H1 (cell line): ENCODE data around the gene ADCK2. TPM values are rescaled to one million over a fixed set of nuclear protein-coding genes. Genes with fewer than 3 reads are reported as not detected.

Experiments used
- CTCF ChIA-PET: fragments of 300-600 bp; sonication (Branson Sonifier 250); formaldehyde crosslinking; loops from one replicate; lab custom pipeline; 2021; ENCODE audit not compliant: partially characterized antibody; lab: Charles Lee
- POLR2A ChIA-PET: fragments of 300-600 bp; sonication (Branson Sonifier 250); formaldehyde crosslinking; loops from one replicate; lab custom pipeline; 2021; ENCODE audit warnings: inconsistent platforms; ENCODE audit not compliant: partially characterized antibody; lab: Charles Lee
- DNase-seq, 2 experiments: peaks; one replicate each; pipeline versions ENCODE4 v3.0.0 to v3.0.0-alpha.2; 2010 to 2022; ENCODE audit warnings: low spot score in 2 of 2, low read depth in 1 of 2, mixed read lengths in 1 of 2
- FAIRE-seq: peaks from 2 replicates; lab custom pipeline; 2011; peaks lifted over from hg19 to GRCh38; lab: Jason Lieb, UNC
- H2AFZ ChIP-seq: 2 replicates; pipeline ENCODE4 v1.8.1; 2012; ENCODE audit warnings: low read length, inconsistent platforms
- H2AK5ac ChIP-seq: 2 replicates; pipeline ENCODE4 v1.6.1; 2013; ENCODE audit warnings: low read depth, low read length
- H2BK120ac ChIP-seq: replicated peaks from 2 replicates; pipeline ENCODE3; 2013; ENCODE audit warnings: low read depth, low read length, inconsistent platforms
- H2BK12ac ChIP-seq: 2 replicates; pipeline ENCODE4 v1.6.1; 2013; ENCODE audit warnings: low read depth, low read length
- H2BK15ac ChIP-seq: 2 replicates; pipeline ENCODE4 v1.6.1; 2013; ENCODE audit warnings: low read length
- H2BK20ac ChIP-seq: 2 replicates; pipeline ENCODE4 v1.6.1; 2013; ENCODE audit warnings: low read length
- H2BK5ac ChIP-seq: 2 replicates; pipeline ENCODE4 v1.6.1; 2013; ENCODE audit warnings: low read depth, low read length
- H3K14ac ChIP-seq: 2 replicates; pipeline ENCODE4 v1.6.1; 2013; ENCODE audit warnings: inconsistent platforms; ENCODE audit not compliant: insufficient read length
- H3K18ac ChIP-seq: 2 replicates; pipeline ENCODE4 v1.6.1; 2013; ENCODE audit warnings: low read length; ENCODE audit errors: extremely low read depth
- H3K23ac ChIP-seq: 2 replicates; pipeline ENCODE4 v1.6.1; 2013; ENCODE audit warnings: inconsistent platforms; ENCODE audit not compliant: insufficient read length
- H3K23me2 ChIP-seq: 2 replicates; pipeline ENCODE4 v1.6.1; 2013; ENCODE audit warnings: low read depth, low read length
- H3K27ac ChIP-seq: 2 replicates; pipeline ENCODE4 v1.6.1; 2011; ENCODE audit warnings: low read depth, low read length, inconsistent platforms
- H3K27me3 ChIP-seq, 4 experiments: replicated peaks in 1 of 4; 1 replicate in 1 of 4; 2 replicates in 3 of 4; pipeline versions ENCODE4 v1.6.1 to v1.8.1; 2011 to 2013; ENCODE audit warnings: low read length in 3 of 4, mild to moderate bottlenecking in 3 of 4, inconsistent platforms in 2 of 4, mixed read lengths in 2 of 4, moderate library complexity in 1 of 4; ENCODE audit not compliant: control insufficient read depth in 3 of 4, insufficient read depth in 3 of 4; ENCODE audit errors: extremely low read depth in 1 of 4
- H3K36me3 ChIP-seq, 4 experiments: 2 replicates each; pipeline versions ENCODE4 v1.6.1 to v1.8.1; 2011 to 2013; ENCODE audit warnings: mild to moderate bottlenecking in 4 of 4, low read length in 3 of 4, moderate library complexity in 2 of 4, control low read depth in 1 of 4, inconsistent platforms in 1 of 4; ENCODE audit not compliant: insufficient read depth in 4 of 4, control insufficient read depth in 2 of 4
- H3K4ac ChIP-seq: replicated peaks from 2 replicates; pipeline ENCODE3; 2013; ENCODE audit warnings: low read length, low read depth, mixed read lengths, inconsistent platforms; ENCODE audit not compliant: insufficient read length
- H3K4me1 ChIP-seq, 4 experiments: replicated peaks in 1 of 4; 1 replicate in 1 of 4; 2 replicates in 3 of 4; pipeline versions ENCODE4 v1.6.1 to v1.8.1; 2011 to 2013; ENCODE audit warnings: low read length in 3 of 4, inconsistent platforms in 2 of 4, mixed read lengths in 1 of 4; ENCODE audit not compliant: insufficient read depth in 4 of 4, control insufficient read depth in 3 of 4
- H3K4me2 ChIP-seq, 2 experiments: 2 replicates each; pipeline versions ENCODE4 v1.6.1 to v1.8.1; 2011 to 2013; ENCODE audit warnings: low read depth in 2 of 2, low read length in 2 of 2, control low read depth in 1 of 2, inconsistent platforms in 1 of 2, mild to moderate bottlenecking in 1 of 2; ENCODE audit not compliant: insufficient read depth in 1 of 2
- H3K4me3 ChIP-seq, 4 experiments: fragments of 200-600, 300-600 bp in 1 of 4; sonication (generic), shearing (Covaris generic), sonication (Bioruptor Twin) in 1 of 4; 2 replicates each; pipeline versions ENCODE4 v1.5.1 to v1.8.1; 2011 to 2016; ENCODE audit warnings: low read length in 4 of 4, low read depth in 3 of 4, control low read depth in 2 of 4, inconsistent platforms in 2 of 4, mild to moderate bottlenecking in 2 of 4, mixed read lengths in 1 of 4, moderate library complexity in 1 of 4; ENCODE audit not compliant: insufficient read depth in 2 of 4; ENCODE audit errors: extremely low read depth in 1 of 4
- H3K56ac ChIP-seq: replicated peaks from 2 replicates; pipeline ENCODE3; 2013; ENCODE audit warnings: low read depth, mild to moderate bottlenecking, mixed read lengths, low read length, inconsistent platforms; ENCODE audit not compliant: insufficient read length
- H3K79me1 ChIP-seq: 2 replicates; pipeline ENCODE4 v1.6.1; 2013; ENCODE audit warnings: low read depth, low read length, control low read depth
- H3K79me2 ChIP-seq, 2 experiments: 2 replicates each; pipeline versions ENCODE4 v1.6.1 to v1.8.1; 2012 to 2013; ENCODE audit warnings: low read length in 2 of 2, mild to moderate bottlenecking in 2 of 2, inconsistent platforms in 1 of 2; ENCODE audit not compliant: insufficient read depth in 2 of 2, control insufficient read depth in 1 of 2
- H3K9ac ChIP-seq, 4 experiments: replicated peaks in 1 of 4; 1 replicate in 1 of 4; 2 replicates in 3 of 4; pipeline versions ENCODE4 v1.6.1 to v1.8.1; 2011 to 2013; ENCODE audit warnings: low read depth in 3 of 4, low read length in 3 of 4, control low read depth in 2 of 4, mild to moderate bottlenecking in 2 of 4, moderate library complexity in 2 of 4, inconsistent platforms in 1 of 4; ENCODE audit errors: extremely low read depth in 1 of 4
- H3K9me3 ChIP-seq, 2 experiments: 2 replicates each; pipeline versions ENCODE4 v1.6.1 to v1.8.1; 2012 to 2013; ENCODE audit warnings: mild to moderate bottlenecking in 2 of 2, moderate library complexity in 2 of 2, control low read depth in 1 of 2, inconsistent platforms in 1 of 2, low read depth in 1 of 2, low read length in 1 of 2, mixed read lengths in 1 of 2; ENCODE audit not compliant: insufficient read depth in 2 of 2
- H4K20me1 ChIP-seq, 2 experiments: replicated peaks in 1 of 2; 2 replicates each; pipeline versions ENCODE3 to v1.8.1; 2011 to 2013; ENCODE audit warnings: inconsistent platforms in 2 of 2, low read length in 2 of 2, mild to moderate bottlenecking in 1 of 2; ENCODE audit not compliant: insufficient read depth in 2 of 2, control insufficient read depth in 1 of 2
- H4K5ac ChIP-seq: 2 replicates; pipeline ENCODE4 v1.6.1; 2013; ENCODE audit warnings: low read length, low read depth, mixed read lengths, inconsistent platforms; ENCODE audit not compliant: insufficient read length
- H4K8ac ChIP-seq: 2 replicates; pipeline ENCODE4 v1.8.0; 2013; ENCODE audit warnings: mild to moderate bottlenecking, moderate library complexity, low read length, inconsistent platforms; ENCODE audit not compliant: insufficient read depth; ENCODE audit errors: extremely low read depth
- H4K91ac ChIP-seq: replicated peaks from 2 replicates; pipeline ENCODE3; 2013; ENCODE audit warnings: low read length, mixed read lengths, inconsistent platforms; ENCODE audit not compliant: insufficient read length
- ATF3 ChIP-seq: IDR thresholded peaks from 2 replicates; pipeline ENCODE4 v1.6.1; 2011; ENCODE audit warnings: low read depth, mild to moderate bottlenecking, low read length; ENCODE audit not compliant: insufficient read depth
- CBX8 ChIP-seq: fragments of 300-800, 300-1000 bp; sonication (generic); IDR thresholded peaks from 2 replicates; pipeline ENCODE4 v1.7.1; 2016; ENCODE audit warnings: low read depth, low read length, borderline replicate concordance
- HDAC6 ChIP-seq: IDR thresholded peaks from one replicate; pipeline ENCODE4 v1.7.1; 2012; ENCODE audit warnings: low read depth, mild to moderate bottlenecking, inconsistent platforms, low read length, moderate library complexity
- MAFK ChIP-seq: IDR thresholded peaks from 2 replicates; pipeline ENCODE4 v1.6.1; 2012; ENCODE audit warnings: low read depth, mild to moderate bottlenecking, improper control_type of control experiment, low read length
- RBBP5 ChIP-seq: IDR thresholded peaks from 2 replicates; pipeline ENCODE4 v1.7.1; 2012; ENCODE audit warnings: low read depth, mild to moderate bottlenecking, inconsistent platforms, low read length, moderate library complexity, borderline replicate concordance
- RNF2 ChIP-seq: fragments of 200-900, 300-1000 bp; sonication (generic); IDR thresholded peaks from 2 replicates; pipeline ENCODE4 v1.7.1; 2016; ENCODE audit warnings: borderline replicate concordance, low read depth, mild to moderate bottlenecking, antibody characterized with exemption, low read length; ENCODE audit not compliant: poor library complexity, severe bottlenecking; ENCODE audit errors: missing control alignments
- SIN3A ChIP-seq, 2 experiments: IDR thresholded peaks in 1 of 2; conservative IDR thresholded peaks in 1 of 2; 2 replicates each; pipeline ENCODE4 v1.6.1; 2011 to 2012; ENCODE audit warnings: low read length in 2 of 2, improper control_type of control experiment in 1 of 2, low read depth in 1 of 2, mild to moderate bottlenecking in 1 of 2
- WGBS, 2 experiments: shearing (Covaris generic) in 1 of 2; methylation state at CpG; one replicate each; pipeline versions ENCODE4 v1.1.6 to v1.1.7; 2013 to 2015; ENCODE audit warnings: low lambda C conversion rate in 2 of 2, mixed read lengths in 2 of 2, inconsistent platforms in 1 of 2, low coverage in 1 of 2, missing lambda C conversion rate in 1 of 2; ENCODE audit not compliant: insufficient replicate concordance in 2 of 2, insufficient coverage in 1 of 2, insufficient read length in 1 of 2; ENCODE audit errors: extremely low coverage in 1 of 2, missing lambda C conversion rate in 1 of 2; 5-methylcytosine and 5-hydroxymethylcytosine counted together
- polyA plus RNA-seq, 7 experiments: library from polyadenylated mRNA; depleted of rRNA in 3 of 7; stranded (reverse) in 5 of 7; unstranded in 2 of 7; fragments of >200 nt in 5 of 7; fragments of 200-250 nt in 2 of 7; gene quantifications; 1 replicate in 5 of 7; 2 replicates in 1 of 7; 4 replicates in 1 of 7; pipeline versions ENCODE4 v1.2.1 to v1.2.3, GENCODE V29; 2011 to 2013; ENCODE audit warnings: missing spikeins in 2 of 7, mixed read lengths in 2 of 7
- total RNA-seq: library from RNA; stranded (reverse); fragmentation: NEBNext Ultra II Directional; extraction: Animal tissue kit (Norgen Biotek cat#: 25700); gene quantifications from 2 replicates; pipeline ENCODE4 v1.2.1, GENCODE V29; 2021

ADCK2 gene
- total and polyA plus RNA-seq, 2 of the 8 experiments (the other 6 are each of a cell fraction or from before 2014, with no cell fraction given): 6.9 to 11.7 TPM

- Histone ChIP-seq H3K27ac (no peak overlapping the region), H3K18ac (no peak overlapping the region), H2BK12ac (no peak overlapping the region), H2BK5ac (no peak overlapping the region), H2AFZ (no peak overlapping the region), H3K23ac (no peak overlapping the region), H2BK120ac (no peak overlapping the region), H3K4ac (no peak overlapping the region), H4K8ac (no peak overlapping the region), H3K9me3 (no peaks in the 10 kb centered on the region), H2BK15ac (no peak overlapping the region), H3K27me3 (no peaks in the 10 kb centered on the region; a peak in 1 of 7 replicates), H2AK5ac (no peak overlapping the region), H3K79me2 (no peaks in the 10 kb centered on the region), H3K23me2 (peaks cover 6% of the 10 kb centered on the region; the same call in 1 of the 2 replicates), H3K79me1 (no peaks in the 10 kb centered on the region), H3K14ac (no peak overlapping the region), H2BK20ac (no peak overlapping the region), H3K36me3 (no peaks in the 10 kb centered on the region), H4K5ac (no peak overlapping the region), H3K4me1 (peaks cover 0 to 3% (median 1%) of the 10 kb centered on the region in 4 experiments; a peak in 2 of 7 replicates), H4K20me1 (peaks cover 0 to 6% of the 10 kb centered on the region in 2 experiments), H4K91ac (no peak overlapping the region), H3K4me3 (no peak overlapping the region), H3K56ac (no peak overlapping the region), H3K9ac (no peak overlapping the region), H3K4me2 (no peak overlapping the region)
- FAIRE-seq: no peak
- ChIA-PET POLR2A (interaction anchor here (0.5 to 1.2 kb wide), 2 partner anchors 11 to 148 kb away, joined by 3 to 4 read pairs; no protein-coding TSS in a partner anchor), CTCF (interaction anchor here (5.1 kb wide), 1 partner anchor 11 kb away, joined by 35 read pairs; no protein-coding TSS in a partner anchor)
- DNase-seq: no peak
- 85% methylated on average over 9 of the region's 9 CpGs; no CpG with 5 or more reads in 1 of the 2 experiments for WGBS, 2 experiments
- TF ChIP-seq ATF3 (no peak), MAFK (no peak), RBBP5 (no peak), CBX8 (no peak), RNF2 (no peak), HDAC6 (no peak), SIN3A (conservative IDR thresholded peaks at IDR 0.05 in 1 of 2, IDR thresholded peaks at IDR 0.05 in 1 of 2; ENCODE audit: low read depth in 1 of 2, low read length in 2 of 2) (no peak)
Measured at GRCh38 chr7:140657891-140658290, 14.9 kb upstream of the ADCK2 start.
